A204.1 (cell line): ENCODE results near the gene SETDB2.

Experiments
- FAIRE-seq: peaks from 2 replicates; lab custom pipeline; 2012; peaks lifted over from hg19 to GRCh38; lab: Jason Lieb, UNC

Gene SETDB2

GRCh38 chr13:49428041-49428763 is 15.9 kb upstream of the SETDB2 start:
- no peak for FAIRE-seq

GRCh38 chr13:49429121-49429520 is 15.0 kb upstream of the SETDB2 start:
- FAIRE-seq, result no peak

- FAIRE-seq, result peak; percentile 84
Observed at GRCh38 chr13:49435992-49436391, 8.1 kb upstream of the SETDB2 start.

- peak; percentile 99 for FAIRE-seq
Observed at GRCh38 chr13:49436890-49437289, 7.2 kb upstream of the SETDB2 start.

DNA sequence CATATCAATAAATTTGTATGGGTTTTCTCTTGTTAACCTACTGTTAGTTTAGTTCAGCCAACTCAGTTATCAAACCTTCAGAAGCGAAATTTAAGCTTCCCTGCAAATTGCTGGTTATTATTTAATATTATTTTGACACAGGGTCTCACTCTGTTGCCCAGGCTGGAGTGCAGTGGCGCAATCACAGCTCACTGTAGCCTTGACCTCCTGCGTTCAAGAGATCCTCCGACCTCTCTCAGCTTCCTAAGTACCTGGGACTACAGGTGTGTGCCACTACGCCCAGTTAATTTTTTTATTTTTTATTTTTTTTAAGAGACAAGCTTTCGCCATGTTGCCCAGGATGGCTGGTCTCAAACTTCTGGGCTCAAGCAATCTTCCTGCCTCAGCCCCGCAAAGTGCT is 6.4 kb upstream of the SETDB2 start:
- no peak for FAIRE-seq

DNA sequence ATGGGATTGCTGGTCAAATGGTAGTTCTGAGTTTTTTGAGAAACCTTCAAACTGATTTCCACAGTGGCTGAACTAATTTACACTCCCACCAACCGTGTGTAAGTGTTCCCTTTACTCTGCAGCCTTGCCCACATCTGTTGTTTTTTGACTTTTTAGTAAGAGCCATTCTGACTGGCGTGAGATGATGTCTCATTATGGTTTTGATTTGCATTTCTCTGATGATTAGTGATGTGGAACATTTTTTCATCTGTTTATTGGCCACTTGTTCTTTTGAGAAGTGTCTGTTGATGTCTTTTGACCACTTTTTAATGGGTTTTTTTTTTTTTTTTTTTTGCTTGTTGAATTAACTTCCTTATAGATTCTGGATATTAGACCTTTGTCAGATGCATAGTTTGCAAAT is 4.5 kb upstream of the SETDB2 start:
- FAIRE-seq, result no peak

GRCh38 chr13:49441312-49441711 is 2.8 kb upstream of the SETDB2 start:
- FAIRE-seq, result no peak

DNA sequence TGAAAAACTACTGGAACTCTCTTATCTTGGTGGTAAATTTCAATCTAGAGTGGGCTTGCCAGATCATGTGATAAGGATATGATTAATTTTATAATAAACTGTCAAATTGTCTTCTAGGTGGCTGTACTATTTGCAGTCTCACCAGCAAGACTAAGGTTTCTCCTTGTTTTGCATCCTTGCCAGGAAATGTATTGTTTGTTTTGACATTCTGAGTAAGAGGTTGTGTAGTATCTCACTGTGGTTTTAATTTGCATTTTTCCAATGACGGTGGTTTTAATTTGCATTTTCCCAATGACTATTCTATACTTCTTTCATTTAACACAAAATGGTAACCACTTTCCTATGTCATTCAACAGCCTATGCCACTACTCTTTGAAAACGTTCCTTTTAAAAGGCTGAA is 2.2 kb upstream of the SETDB2 start:
- FAIRE-seq, result no peak

DNA sequence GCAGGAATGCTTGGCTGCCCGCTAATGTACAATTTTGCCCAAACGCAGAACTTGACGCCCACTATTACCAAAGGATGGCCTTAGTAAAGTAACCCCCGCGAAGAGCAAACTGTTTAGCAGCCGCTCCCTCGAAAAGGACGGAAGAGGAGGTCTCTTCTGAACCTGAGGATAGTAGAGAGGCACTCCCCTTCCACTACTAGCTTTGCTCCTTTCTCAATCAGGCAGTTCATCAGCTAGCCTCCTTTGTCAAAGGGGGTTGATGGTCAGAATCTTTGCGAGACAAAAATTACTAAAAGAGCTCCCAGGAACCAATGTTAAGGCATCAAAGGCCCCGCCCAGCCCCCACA is 744 bp upstream of the SETDB2 start:
- FAIRE-seq, result no peak

GRCh38 chr13:49444524-49445395 is 686 bp downstream of the SETDB2 start:
- no peak for FAIRE-seq

DNA sequence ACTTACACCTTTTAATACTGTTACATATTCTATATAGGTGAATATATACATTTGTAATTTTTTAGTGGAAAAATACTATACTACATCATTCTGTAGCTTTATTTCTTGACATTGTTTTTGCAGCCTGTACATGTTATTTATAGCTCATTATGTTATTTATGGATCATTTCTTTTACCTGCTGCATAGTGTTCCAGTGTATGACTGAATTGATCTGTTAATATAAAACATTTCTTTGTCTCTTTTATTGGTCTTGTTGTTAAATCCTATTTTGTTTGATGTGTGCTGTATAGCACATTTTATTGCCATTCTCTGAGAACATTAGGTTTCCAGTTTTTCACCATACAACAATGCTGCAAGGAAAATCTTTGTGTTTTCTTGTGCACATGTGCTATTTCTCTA is 2.4 kb downstream of the SETDB2 start:
- FAIRE-seq, result peak; percentile 65

GRCh38 chr13:49448753-49449152 is 4.7 kb downstream of the SETDB2 start:
- FAIRE-seq, result no peak

DNA sequence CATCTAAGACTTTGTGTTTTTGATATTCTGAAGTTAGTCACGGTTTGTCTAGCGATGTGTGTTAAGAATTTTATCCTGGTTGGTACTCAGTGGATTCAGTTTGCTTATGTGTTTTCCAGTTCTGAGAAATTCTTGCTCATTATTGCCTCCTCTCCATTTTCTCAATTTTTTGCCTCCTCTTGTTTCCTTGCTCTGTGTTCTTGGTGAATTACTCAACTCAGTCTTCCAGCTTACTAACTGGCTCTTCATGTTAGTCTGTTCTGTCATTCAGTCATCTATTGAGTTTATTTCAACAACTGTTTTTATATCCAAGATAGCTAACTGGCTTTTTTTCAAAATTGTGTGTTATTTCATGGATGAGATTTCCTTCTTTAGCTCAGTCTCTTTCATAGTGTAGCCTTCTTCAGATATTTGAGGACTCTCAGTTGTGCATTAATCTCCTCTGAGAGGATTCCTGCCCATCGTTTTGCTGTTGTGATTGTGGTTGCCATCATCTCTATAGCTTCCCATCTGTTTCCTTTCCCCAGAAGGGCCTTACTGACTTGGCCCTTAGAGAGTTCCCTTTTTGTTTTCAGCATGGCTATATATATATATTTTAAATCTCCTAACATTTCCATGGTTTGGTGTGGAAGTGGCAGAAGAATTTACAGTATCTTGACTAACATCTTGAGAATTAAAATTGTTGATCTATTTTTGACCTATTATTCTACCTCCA is 6.2 kb downstream of the SETDB2 start:
- no peak for FAIRE-seq

- no peak for FAIRE-seq
Observed at GRCh38 chr13:49452725-49453457, 8.8 kb downstream of the SETDB2 start.

DNA sequence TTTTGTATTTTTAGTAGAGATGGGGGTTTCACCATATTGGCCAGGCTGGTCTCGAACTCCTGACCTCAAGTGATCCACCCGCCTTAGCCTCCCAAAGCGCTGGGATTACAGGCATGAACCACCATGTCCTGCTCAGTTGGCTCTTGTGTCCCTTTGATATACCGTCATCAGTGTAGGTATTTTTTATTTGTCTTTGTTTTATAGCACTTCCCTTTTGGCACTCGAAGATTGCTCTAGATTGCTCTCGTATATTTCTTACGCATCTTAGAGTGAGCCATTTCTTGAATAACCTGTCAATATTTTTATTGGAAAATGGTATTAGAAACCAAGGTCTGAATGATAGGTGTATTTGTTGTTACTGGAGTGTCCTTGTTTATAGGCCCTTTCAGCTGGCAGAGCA is 9.4 kb downstream of the SETDB2 start:
- no peak for FAIRE-seq

GRCh38 chr13:49454388-49455006 is 10.4 kb downstream of the SETDB2 start:
- FAIRE-seq, result no peak

DNA sequence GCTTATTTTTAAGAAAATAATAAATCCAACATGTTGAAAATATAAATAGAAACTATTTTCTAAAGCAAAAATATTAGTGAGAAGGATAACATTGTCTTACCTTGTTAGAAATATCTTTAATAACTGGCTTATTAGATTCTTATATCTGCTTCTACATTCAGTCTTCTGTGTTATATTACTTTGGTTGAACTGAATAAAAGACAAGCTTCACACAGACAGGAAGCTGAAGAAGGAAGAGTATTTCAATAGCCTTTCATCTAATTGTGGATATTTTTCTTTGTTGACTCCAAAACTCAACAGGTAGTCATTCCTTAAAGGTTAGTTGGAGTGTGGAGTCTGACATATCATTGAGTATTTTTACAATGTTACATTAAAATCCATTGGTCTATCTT is 10.9 kb downstream of the SETDB2 start:
- peak; percentile 85 for FAIRE-seq

- no peak for FAIRE-seq
Observed at GRCh38 chr13:49456156-49456555, 12.1 kb downstream of the SETDB2 start.

DNA sequence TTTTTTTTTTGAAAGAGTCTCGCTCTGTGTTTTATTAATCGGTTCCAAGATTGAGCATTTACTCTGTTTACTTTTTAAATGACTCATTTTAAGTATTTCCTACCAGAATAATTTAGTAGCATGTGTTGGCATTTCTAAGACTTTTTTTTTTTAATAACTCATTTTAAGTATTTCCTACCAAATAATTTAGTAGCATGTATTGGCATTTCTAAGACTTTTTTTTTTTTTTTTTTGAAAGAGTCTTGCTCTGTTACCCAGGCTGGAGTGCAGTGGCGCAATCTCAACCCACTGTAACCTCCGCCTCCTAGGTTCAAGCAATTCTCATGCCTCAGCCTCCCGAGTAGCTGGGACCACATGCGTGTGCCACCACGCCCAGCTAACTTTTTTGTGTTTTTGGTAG is 13.1 kb downstream of the SETDB2 start:
- FAIRE-seq, result no peak

GRCh38 chr13:49459580-49459979 is 15.5 kb downstream of the SETDB2 start:
- FAIRE-seq, result no peak

- FAIRE-seq, result no peak
Observed at GRCh38 chr13:49464085-49464484, 20.0 kb downstream of the SETDB2 start.
